ENCODE data around the gene TSFM.
A peak's percentile ranks its signal among the peaks of the same experiment; 100 is the strongest.

The TSFM gene

DNA sequence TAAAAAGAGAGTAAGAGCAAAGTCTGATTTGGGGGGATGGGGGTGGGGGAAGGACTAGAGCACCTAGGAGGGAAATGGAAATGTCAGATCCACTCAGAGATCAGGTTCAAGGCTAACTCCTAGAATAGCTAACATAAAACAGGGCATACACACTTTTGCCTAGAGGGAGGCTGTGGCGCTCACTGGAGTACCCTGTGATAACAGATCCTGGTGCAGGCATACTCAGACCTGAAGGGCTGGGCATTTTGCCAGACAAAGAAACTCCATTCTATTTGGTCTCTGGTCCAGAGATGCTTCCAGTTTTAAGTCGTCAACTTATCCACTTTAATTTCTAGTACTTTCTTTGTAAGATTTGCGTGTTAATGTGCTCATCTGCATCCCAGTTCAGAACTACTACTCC lies 58.1 kb downstream of the TSFM start:
- TF ChIP-seq, protein P1, sequence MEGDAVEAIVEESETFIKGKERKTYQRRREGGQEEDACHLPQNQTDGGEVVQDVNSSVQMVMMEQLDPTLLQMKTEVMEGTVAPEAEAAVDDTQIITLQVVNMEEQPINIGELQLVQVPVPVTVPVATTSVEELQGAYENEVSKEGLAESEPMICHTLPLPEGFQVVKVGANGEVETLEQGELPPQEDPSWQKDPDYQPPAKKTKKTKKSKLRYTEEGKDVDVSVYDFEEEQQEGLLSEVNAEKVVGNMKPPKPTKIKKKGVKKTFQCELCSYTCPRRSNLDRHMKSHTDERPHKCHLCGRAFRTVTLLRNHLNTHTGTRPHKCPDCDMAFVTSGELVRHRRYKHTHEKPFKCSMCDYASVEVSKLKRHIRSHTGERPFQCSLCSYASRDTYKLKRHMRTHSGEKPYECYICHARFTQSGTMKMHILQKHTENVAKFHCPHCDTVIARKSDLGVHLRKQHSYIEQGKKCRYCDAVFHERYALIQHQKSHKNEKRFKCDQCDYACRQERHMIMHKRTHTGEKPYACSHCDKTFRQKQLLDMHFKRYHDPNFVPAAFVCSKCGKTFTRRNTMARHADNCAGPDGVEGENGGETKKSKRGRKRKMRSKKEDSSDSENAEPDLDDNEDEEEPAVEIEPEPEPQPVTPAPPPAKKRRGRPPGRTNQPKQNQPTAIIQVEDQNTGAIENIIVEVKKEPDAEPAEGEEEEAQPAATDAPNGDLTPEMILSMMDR (IDR thresholded peaks at IDR 0.05; ENCODE audit: low read depth, low read length): no peak

DNA sequence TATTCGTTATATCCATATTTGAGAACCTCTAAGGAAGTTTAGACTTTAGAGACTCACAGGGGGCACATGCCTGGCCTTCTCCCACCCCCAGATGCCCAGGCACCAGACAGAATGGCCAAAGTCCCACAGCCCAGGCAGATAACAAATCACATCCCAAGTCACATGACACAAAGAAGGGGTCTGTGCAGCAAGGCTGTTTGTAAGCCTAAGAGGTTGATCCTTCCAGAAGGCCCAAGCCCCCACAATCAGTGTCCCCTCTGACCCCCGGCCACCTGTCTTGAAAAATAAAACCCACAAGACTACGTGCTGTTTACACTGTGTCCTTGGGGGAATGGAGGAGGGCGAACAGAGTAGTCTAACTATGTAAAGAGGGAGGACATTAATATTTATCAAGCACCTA lies 58.9 kb downstream of the TSFM start:
- no peak for DNase-seq (ENCODE audit: extremely low read depth, low read depth)

More for the DNA sequence above, 58.1 kb downstream of the TSFM start:
- no peak for DNase-seq (ENCODE audit: extremely low read depth, low read depth)

DNA sequence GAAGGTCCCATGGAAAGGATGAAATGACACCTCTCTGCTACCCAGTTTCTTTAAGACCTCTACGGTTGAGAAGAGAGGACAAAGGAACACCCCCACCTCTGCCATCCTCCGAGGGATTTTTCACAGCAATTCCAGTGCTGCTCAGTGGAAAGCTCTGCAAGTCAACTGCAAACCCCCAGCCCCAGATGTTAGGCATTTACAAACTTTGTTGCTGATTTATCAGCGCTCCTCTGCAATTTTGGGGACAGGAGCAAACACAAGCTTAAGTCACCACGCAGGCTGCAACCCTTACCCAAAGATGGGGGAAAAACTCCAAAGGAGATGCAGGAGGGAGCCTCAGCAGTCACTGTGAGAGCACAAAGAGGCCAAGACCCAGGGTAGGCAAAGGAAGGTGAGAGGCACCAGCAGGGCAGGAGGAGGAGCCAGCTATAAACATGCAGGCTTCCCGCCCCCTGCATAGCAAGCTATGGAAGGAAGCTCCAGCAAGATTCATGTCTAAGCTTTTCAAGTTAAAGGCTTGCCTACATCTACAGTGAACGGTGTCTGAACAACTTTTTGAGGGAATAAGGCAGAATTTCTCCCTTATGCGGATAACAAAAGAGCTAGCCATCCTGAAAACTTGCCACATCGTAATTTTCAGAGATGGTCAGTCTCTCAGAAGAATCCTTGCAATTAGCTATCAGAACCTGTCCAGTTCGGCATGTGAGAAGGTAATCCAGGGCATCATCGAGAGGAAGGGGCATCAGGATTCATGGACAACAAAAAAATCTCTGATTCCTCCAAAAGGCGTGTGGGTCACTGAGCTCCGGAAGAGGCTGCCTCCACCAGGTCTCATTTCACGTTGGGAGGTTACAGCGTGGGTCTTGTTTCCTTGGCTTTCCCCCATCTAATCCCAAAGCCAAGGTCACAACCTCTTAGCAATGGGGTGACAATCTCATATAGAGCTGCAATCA lies 60.0 kb downstream of the TSFM start:
- TF ChIP-seq, protein P1 (IDR thresholded peaks at IDR 0.05; ENCODE audit: low read depth, low read length): no peak
- DNase-seq (ENCODE audit: extremely low read depth, low read depth): no peak

More for the DNA sequence above, 58.9 kb downstream of the TSFM start:
- TF ChIP-seq, protein P1 (IDR thresholded peaks at IDR 0.05; ENCODE audit: low read depth, low read length): no peak

DNA sequence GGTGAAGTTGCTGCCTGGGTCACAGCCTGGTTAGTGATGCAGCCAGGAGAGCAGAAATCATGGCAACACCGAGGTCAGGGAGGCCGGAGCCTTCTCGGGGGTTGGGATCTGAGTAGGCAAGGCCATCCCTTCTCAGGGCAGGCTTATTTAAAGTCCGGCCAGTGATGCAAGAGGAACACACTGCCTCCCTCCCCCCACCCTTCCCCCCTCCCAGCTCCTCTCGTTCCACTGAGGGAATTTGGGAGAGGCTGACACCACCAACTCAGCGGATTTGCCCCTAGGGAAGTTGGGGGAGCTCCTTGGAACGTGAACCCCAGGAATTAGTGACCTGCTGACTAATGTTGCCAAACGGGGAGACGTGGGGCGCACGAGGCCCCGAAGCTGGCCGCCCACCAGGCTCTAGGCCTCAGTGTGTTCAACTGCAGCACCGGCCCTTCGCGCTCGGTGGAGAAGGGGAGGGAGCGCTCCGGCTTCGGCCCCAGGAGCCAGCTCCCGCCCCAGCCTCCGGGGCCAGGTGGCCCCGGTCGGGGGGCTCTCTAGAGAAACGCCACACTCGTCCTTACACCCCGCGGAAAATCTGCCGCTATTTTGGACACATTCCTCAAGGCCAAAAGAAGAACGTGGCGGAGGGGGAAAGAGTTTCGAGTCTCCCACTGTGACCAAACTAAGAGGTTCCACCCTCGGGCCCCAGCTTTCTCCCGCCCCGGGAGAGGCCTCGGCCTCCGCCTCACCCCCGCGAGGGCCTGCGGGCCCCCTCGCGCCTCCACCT lies 62.3 kb downstream of the TSFM start:
- TF ChIP-seq, protein P1 (IDR thresholded peaks at IDR 0.05; ENCODE audit: low read depth, low read length): no peak

DNA sequence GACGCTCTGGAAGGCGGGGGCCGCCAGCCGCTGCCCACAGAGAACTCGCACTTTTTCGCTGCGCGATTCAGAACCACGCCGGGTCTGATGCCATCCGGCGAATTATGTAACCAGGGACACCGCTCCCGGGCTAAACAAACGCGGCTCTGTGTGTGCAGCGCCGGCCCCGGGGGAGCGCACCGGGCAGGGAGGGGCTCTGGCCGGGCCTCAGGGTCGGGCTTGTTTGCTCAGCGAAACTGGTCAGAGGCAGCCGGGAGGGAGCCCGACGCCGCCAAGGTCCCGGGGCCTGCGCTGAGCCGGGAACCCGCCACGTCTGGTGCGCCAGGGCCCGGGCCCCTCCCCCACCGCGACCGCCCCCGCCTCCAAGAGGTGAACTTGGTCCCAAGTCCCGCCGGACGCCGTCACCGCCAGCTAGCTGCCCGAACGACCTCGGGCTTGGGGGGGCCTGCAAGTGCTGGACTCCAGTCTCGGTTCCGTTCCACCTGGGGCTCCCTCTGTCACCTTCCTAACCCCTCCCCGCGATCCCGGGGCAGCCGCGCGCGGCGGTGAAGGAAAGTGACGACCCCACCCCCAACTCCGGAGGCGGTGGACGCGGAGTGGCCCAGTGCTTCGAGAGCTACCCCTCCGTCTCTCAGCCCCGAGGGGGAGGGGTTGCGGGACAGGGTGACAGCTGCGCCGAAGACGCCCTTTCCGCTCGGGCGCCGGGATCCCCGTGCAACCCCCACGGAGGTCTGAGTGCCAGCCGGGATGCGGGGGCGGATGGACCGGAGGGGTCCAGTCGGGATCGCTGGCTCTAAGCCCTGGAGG lies 63.1 kb downstream of the TSFM start:
- DNase-seq (ENCODE audit: extremely low read depth, low read depth): no peak
- TF ChIP-seq, protein P1 (IDR thresholded peaks at IDR 0.05; ENCODE audit: low read depth, low read length): no peak

More for the DNA sequence above, 62.3 kb downstream of the TSFM start:
- DNase-seq (ENCODE audit: extremely low read depth, low read depth): peak; percentile 86

DNA sequence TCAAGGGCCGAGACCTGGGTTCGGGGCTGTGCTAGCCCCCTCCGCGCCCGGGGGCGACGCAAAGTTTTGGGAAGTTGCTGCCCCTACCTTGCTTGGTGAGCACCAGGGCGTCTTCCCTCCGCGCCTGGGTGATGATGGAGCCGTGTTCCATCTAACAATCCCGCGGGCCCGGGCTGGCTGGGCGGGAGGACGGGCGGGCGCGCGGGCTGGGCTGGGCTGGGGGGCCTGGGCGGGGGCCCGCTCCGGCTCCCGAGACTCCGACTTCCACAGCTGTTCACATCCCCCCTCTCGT lies 63.6 kb downstream of the TSFM start:
- DNase-seq (ENCODE audit: extremely low read depth, low read depth): no peak
- TF ChIP-seq, protein P1 (IDR thresholded peaks at IDR 0.05; ENCODE audit: low read depth, low read length): no peak

Measured in AG09319 (cell line).